ENCODE results near the gene KATNBL1.
"Not testable (repeated sequence)": the region's sequence is repeated elsewhere in the genome, so short reads cannot be mapped to it uniquely, and the experiment has no call there.

The KATNBL1 gene

DNA sequence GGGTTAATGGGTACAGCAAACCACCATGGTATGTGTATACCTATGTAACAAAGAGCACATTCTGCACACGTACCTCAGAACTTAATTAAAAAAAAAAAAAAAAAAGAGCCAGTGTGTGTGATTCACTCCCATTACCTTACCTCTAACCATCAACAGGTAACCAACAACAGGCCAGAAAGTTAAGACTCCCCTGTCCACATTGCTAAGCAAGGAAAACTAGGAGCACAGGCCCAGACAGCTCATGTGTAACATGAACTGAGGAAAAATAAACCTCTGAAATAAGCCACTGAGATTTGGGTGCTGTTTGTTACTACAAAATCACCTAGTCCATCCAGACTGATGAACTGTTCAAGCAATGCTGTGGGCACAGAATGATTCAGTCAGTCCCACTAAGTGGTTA is 6.0 kb downstream of the KATNBL1 start:
- TF ChIP-seq, protein P1, sequence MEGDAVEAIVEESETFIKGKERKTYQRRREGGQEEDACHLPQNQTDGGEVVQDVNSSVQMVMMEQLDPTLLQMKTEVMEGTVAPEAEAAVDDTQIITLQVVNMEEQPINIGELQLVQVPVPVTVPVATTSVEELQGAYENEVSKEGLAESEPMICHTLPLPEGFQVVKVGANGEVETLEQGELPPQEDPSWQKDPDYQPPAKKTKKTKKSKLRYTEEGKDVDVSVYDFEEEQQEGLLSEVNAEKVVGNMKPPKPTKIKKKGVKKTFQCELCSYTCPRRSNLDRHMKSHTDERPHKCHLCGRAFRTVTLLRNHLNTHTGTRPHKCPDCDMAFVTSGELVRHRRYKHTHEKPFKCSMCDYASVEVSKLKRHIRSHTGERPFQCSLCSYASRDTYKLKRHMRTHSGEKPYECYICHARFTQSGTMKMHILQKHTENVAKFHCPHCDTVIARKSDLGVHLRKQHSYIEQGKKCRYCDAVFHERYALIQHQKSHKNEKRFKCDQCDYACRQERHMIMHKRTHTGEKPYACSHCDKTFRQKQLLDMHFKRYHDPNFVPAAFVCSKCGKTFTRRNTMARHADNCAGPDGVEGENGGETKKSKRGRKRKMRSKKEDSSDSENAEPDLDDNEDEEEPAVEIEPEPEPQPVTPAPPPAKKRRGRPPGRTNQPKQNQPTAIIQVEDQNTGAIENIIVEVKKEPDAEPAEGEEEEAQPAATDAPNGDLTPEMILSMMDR (conservative IDR thresholded peaks at IDR 0.05; ENCODE audit: low read depth), result no peak
- ChIA-PET POLR2A (ENCODE audit: low non-redundant PET) (no interaction called here), CTCF (interaction anchor here (0.8 kb wide), 1 partner anchor 24 kb away, joined by 6 read pairs; no protein-coding TSS in a partner anchor)
- DNase-seq (ENCODE audit: low spot score), result no peak
- H3K27ac ChIP-seq, result no peak overlapping the region

DNA sequence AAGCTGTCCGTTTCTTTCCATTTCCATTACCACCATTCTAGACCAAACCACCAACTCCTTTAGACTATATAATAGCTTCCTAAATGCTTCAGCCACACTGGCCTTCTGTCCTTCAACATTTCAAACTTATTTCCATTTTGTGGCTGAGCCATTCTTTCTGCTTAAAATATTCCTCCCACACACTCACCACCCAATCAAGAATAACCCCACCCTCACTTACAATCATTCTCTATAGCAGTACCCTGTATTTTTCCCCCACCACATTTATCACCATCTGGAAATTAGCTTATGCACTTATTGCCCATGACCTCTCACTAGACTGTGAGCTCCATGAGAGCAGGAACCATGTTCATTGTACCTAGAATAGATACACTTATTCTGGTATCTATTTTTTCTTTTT is 6.6 kb downstream of the KATNBL1 start:
- H3K27ac ChIP-seq, result no peak overlapping the region
- DNase-seq (ENCODE audit: low spot score), result no peak
- ChIA-PET POLR2A (ENCODE audit: low non-redundant PET) (no interaction called here), CTCF (interaction anchor here (0.8 kb wide), 1 partner anchor 92 kb away, joined by 3 read pairs; no protein-coding TSS in a partner anchor)
- TF ChIP-seq, protein P1 (conservative IDR thresholded peaks at IDR 0.05; ENCODE audit: low read depth), result no peak

DNA sequence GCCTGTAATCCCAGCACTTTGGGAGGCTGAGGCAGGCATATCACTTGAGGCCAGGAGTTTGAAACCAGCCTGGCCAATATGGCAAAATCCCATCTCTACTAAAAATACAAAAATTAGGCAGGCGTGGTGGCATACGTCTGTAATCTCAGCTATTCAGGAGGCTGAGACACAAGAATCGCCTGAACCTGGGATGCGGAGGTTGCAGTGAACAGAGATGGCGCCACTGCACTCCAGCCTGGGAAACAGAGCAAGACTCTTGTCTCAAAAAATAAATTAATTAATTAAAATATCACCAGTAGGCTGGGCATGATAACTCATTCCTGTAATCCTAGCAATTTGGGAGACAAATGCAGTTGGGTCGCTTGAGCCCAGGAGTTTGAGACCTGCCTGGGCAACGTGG is 16.6 kb downstream of the KATNBL1 start:
- H3K27ac ChIP-seq; DNase-seq (ENCODE audit: low spot score); POLR2A ChIA-PET (ENCODE audit: low non-redundant PET): not testable (repeated sequence)
- CTCF ChIA-PET, result interaction anchor here (0.6 to 0.7 kb wide), 2 partner anchors 26 to 75 kb away, joined by 3 read pairs; no protein-coding TSS in a partner anchor

DNA sequence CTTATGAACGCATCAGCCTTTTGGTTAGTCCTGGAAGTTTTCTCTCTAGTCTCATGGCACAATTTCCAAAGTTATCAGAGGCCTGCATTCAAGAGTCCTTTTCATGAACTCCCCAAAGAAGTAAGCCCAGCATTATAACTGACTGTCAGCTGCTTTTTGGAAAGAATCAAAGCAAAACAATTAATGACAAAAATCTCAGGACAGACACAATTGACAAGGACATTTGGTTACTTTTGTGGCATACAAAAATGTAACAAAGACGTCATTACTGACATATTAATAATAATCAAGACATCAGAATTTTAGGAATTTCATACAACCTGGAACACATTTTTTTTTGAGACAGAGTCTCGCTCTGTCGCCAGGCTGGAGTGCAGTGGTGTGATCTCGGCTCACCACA is 21.2 kb downstream of the KATNBL1 start:
- CTCF ChIA-PET, result no interaction called here
- TF ChIP-seq, protein P1 (conservative IDR thresholded peaks at IDR 0.05; ENCODE audit: low read depth), result no peak
- no peak overlapping the region for H3K27ac ChIP-seq
- POLR2A ChIA-PET (ENCODE audit: low non-redundant PET), result no interaction called here
- DNase-seq (ENCODE audit: low spot score), result no peak

DNA sequence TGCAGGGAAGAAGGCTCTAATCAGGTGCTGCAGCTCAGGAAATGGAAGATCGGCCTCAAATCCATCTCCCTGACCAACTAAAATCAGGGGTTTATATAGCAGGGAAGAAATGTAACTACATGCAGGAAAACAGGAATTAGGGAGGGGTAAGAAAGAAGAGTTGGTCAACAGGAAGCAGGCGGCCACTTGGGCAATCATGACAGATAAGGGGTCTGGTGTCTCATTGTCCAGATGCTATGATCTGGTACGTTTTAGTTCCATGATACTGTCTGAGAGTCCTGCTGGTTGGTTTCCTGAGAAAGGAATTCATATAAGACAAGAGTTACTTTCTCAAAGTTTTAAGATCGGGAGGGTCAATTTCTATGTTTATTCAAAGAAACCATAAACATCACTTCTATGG is 24.2 kb downstream of the KATNBL1 start:
- no peak for DNase-seq (ENCODE audit: low spot score)
- TF ChIP-seq, protein P1 (conservative IDR thresholded peaks at IDR 0.05; ENCODE audit: low read depth), result no peak
- CTCF ChIA-PET, result interaction anchor here (0.6 kb wide), 1 partner anchor 133 kb away, joined by 3 read pairs; no protein-coding TSS in a partner anchor
- H3K27ac ChIP-seq, result no peak overlapping the region
- POLR2A ChIA-PET (ENCODE audit: low non-redundant PET), result no interaction called here

DNA sequence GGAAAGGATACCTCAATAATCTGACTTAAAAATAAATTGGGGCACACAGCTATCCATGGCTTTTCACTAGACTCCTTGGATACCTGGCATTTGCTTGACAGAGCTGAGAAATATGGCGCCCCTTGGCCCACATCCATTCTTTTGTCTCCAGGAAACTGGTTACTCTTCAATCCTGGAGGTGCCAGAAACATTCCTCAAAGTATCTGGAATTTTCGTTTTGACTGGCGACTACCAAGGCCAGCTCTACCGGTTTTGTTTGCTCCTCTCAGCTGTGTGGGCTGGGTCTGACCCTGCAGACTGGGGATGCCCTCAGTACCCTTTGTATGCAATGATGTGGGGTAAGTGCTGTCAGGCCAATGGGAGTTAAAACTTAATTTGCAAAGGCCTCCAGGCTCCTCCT is 27.0 kb downstream of the KATNBL1 start:
- CTCF ChIA-PET, result interaction anchor here (0.5 kb wide), 1 partner anchor 27 kb away, joined by 3 read pairs; the partner anchor contains the start of gene KATNBL1
- H3K27ac ChIP-seq, result no peak overlapping the region
- POLR2A ChIA-PET (ENCODE audit: low non-redundant PET), result no interaction called here
- DNase-seq (ENCODE audit: low spot score), result peak; percentile 25
- TF ChIP-seq, protein P1 (conservative IDR thresholded peaks at IDR 0.05; ENCODE audit: low read depth), result no peak

DNA sequence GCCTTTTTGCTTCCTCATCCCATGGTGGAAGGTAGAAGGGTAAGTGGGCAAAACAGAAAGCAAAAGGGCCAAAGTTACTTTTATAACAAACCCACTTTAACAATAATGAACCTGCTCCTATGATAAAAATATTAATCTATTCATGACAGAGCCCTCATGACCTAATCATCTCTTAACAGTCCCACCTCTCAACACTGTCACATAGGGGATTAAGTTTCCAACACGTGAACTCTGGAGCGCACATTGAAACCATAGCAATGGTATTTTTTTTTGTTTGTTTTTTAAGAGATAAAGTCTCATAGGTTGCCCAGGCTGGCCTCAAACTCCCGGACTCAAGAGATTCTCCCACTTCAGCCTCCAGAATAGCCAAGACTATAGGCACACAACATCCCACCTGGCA is 30.7 kb downstream of the KATNBL1 start:
- ChIA-PET CTCF (no interaction called here), POLR2A (ENCODE audit: low non-redundant PET) (no interaction called here)
- DNase-seq (ENCODE audit: low spot score), result no peak
- H3K27ac ChIP-seq, result no peak overlapping the region
- TF ChIP-seq, protein P1 (conservative IDR thresholded peaks at IDR 0.05; ENCODE audit: low read depth), result no peak

DNA sequence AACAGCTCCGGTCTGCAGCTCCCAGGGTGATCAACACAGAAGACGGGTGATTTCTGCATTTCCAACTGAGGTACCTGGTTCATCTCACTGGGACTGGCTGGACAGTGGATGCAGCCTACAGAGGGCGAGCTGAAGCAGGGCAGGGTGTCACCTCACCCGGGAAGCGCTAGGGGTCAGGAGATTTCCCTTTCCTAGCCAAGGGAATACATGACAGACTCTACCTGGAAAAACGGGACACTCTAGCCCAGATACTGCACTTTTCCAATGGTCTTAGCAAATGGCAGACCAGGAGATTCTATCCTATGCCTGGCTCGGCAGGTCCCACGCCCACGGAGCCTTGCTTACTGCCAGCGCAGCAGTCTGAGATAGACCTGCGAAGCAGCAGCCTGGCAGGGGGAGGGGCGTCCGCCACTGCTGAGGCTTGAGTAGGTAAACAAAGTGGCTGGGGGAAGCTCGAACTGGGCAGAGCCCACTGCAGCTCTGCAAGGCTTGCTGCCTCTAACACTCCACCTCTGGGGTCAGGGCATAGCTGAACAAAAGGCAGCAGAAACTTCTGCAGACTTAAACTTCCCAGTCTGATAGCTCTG is 43.8 kb downstream of the KATNBL1 start:
- CTCF ChIA-PET; DNase-seq (ENCODE audit: low spot score); H3K27ac ChIP-seq; POLR2A ChIA-PET (ENCODE audit: low non-redundant PET): not testable (repeated sequence)

Measured in RWPE1 (cell line).